HEK293 (cell line): ENCODE data around the gene GADD45GIP1.

ENCODE experiments used
- GFI1B ChIP-seq: fragments of 450-650 bp; formaldehyde crosslinking; IDR thresholded peaks from 2 replicates; pipeline ENCODE4 v1.5.1; 2016; ENCODE audit warnings: missing biosample characterization, missing genetic modification characterization
- HOXA7 ChIP-seq: sonication (generic); formaldehyde crosslinking; IDR thresholded peaks from 2 replicates; pipeline ENCODE4 v1.8.1; 2022; ENCODE audit warnings: missing genetic modification reagents, borderline replicate concordance
- KLF1 ChIP-seq: fragments of 450-650 bp; formaldehyde crosslinking; IDR thresholded peaks from 2 replicates; pipeline ENCODE4 v1.5.1; 2016; ENCODE audit warnings: missing biosample characterization, missing genetic modification characterization
- MEIS1 ChIP-seq: sonication (generic); formaldehyde crosslinking; IDR thresholded peaks from 2 replicates; pipeline ENCODE4 v1.8.1; 2022; ENCODE audit warnings: missing genetic modification reagents, mild to moderate bottlenecking, borderline replicate concordance
- YY1 ChIP-seq: fragments of 450-650 bp; formaldehyde crosslinking; IDR thresholded peaks from 2 replicates; pipeline ENCODE4 v1.5.1; 2018; ENCODE audit warnings: missing biosample characterization, missing genetic modification characterization
- ZBTB21 ChIP-seq: fragments of 450-650 bp; formaldehyde crosslinking; IDR thresholded peaks from 2 replicates; pipeline ENCODE4 v1.5.1; 2017; ENCODE audit warnings: missing biosample characterization, missing genetic modification characterization
- ZBTB48 ChIP-seq: fragments of 450-650 bp; formaldehyde crosslinking; IDR thresholded peaks from 2 replicates; pipeline ENCODE4 v1.5.1; 2016; ENCODE audit warnings: missing biosample characterization, missing genetic modification characterization
- ZFP41 ChIP-seq: fragments of 450-650 bp; formaldehyde crosslinking; IDR thresholded peaks from 2 replicates; pipeline ENCODE4 v1.5.1; 2016; ENCODE audit warnings: missing biosample characterization, missing genetic modification characterization, borderline replicate concordance
- ZFP69B ChIP-seq: fragments of 450-650 bp; formaldehyde crosslinking; IDR thresholded peaks from 2 replicates; pipeline ENCODE4 v1.5.1; 2016; ENCODE audit warnings: missing biosample characterization, missing genetic modification characterization
- ZNF10 ChIP-seq: fragments of 450-650 bp; formaldehyde crosslinking; IDR thresholded peaks from 2 replicates; pipeline ENCODE4 v1.5.1; 2017; ENCODE audit warnings: missing biosample characterization, missing genetic modification characterization
- ZNF112 ChIP-seq: fragments of 450-650 bp; formaldehyde crosslinking; IDR thresholded peaks from 2 replicates; pipeline ENCODE4 v1.5.0; 2017; ENCODE audit warnings: missing biosample characterization, missing genetic modification characterization
- ZNF114 ChIP-seq: fragments of 450-650 bp; formaldehyde crosslinking; IDR thresholded peaks from 2 replicates; pipeline ENCODE4 v1.5.0; 2017; ENCODE audit warnings: missing biosample characterization, missing genetic modification characterization
- ZNF140 ChIP-seq: fragments of 450-650 bp; formaldehyde crosslinking; IDR thresholded peaks from 2 replicates; pipeline ENCODE4 v1.5.1; 2016; ENCODE audit warnings: missing biosample characterization, missing genetic modification characterization
- ZNF146 ChIP-seq: fragments of 450-650 bp; formaldehyde crosslinking; IDR thresholded peaks from 2 replicates; pipeline ENCODE4 v1.5.1; 2016; ENCODE audit warnings: missing biosample characterization, missing genetic modification characterization
- ZNF174 ChIP-seq: fragments of 450-650 bp; formaldehyde crosslinking; IDR thresholded peaks from 2 replicates; pipeline ENCODE4 v1.5.0; 2017; ENCODE audit warnings: missing biosample characterization, mild to moderate bottlenecking, missing genetic modification characterization
- ZNF184 ChIP-seq: fragments of 450-650 bp; IDR thresholded peaks from 2 replicates; pipeline ENCODE4 v1.5.1; 2018; ENCODE audit warnings: missing biosample characterization, mild to moderate bottlenecking, missing genetic modification characterization
- ZNF266 ChIP-seq: fragments of 450-650 bp; formaldehyde crosslinking; IDR thresholded peaks from 2 replicates; pipeline ENCODE4 v1.5.1; 2016; ENCODE audit warnings: missing biosample characterization, missing genetic modification characterization, low read depth
- ZNF391 ChIP-seq: fragments of 450-650 bp; formaldehyde crosslinking; IDR thresholded peaks from 2 replicates; pipeline ENCODE4 v1.5.1; 2016; ENCODE audit warnings: low read depth, missing biosample characterization, missing genetic modification characterization, borderline replicate concordance
- ZNF404 ChIP-seq: fragments of 450-650 bp; formaldehyde crosslinking; IDR thresholded peaks from 2 replicates; pipeline ENCODE4 v1.5.1; 2017; ENCODE audit warnings: missing biosample characterization, missing genetic modification characterization
- ZNF530 ChIP-seq: fragments of 450-650 bp; formaldehyde crosslinking; IDR thresholded peaks from 2 replicates; pipeline ENCODE4 v1.5.1; 2016; ENCODE audit warnings: low read depth, missing biosample characterization, missing genetic modification characterization
- ZNF596 ChIP-seq: fragments of 450-650 bp; IDR thresholded peaks from 2 replicates; pipeline ENCODE4 v1.5.0; 2018; ENCODE audit warnings: missing biosample characterization, mild to moderate bottlenecking, missing genetic modification characterization, moderate library complexity
- ZNF626 ChIP-seq: fragments of 450-650 bp; sonication (Bioruptor Pico); formaldehyde crosslinking; IDR thresholded peaks from 2 replicates; pipeline ENCODE4 v1.5.1; 2018; ENCODE audit warnings: missing biosample characterization, missing genetic modification characterization, inconsistent platforms
- ZNF701 ChIP-seq: fragments of 450-650 bp; formaldehyde crosslinking; IDR thresholded peaks from 2 replicates; pipeline ENCODE4 v1.5.1; 2016; ENCODE audit warnings: missing biosample characterization, missing genetic modification characterization
- ZNF776 ChIP-seq: fragments of 450-650 bp; formaldehyde crosslinking; IDR thresholded peaks from 2 replicates; pipeline ENCODE4 v1.5.0; 2017; ENCODE audit warnings: missing biosample characterization, missing genetic modification characterization, borderline replicate concordance
- ZNF843 ChIP-seq: fragments of 450-650 bp; formaldehyde crosslinking; IDR thresholded peaks from 2 replicates; pipeline ENCODE4 v1.5.1; 2016; ENCODE audit warnings: missing biosample characterization, missing genetic modification characterization
- TF ChIP-seq, protein P1 (sequence below): fragments of 450-650 bp; formaldehyde crosslinking; optimal IDR thresholded peaks from 2 replicates; pipeline ENCODE3; 2016; ENCODE audit warnings: missing biosample characterization, mild to moderate bottlenecking, missing genetic modification characterization
- TF ChIP-seq, protein P2 (sequence below): fragments of 450-650 bp; formaldehyde crosslinking; conservative IDR thresholded peaks from 2 replicates; pipeline ENCODE4 v1.5.1; 2016; ENCODE audit warnings: low read depth, missing biosample characterization, missing genetic modification characterization
- TF ChIP-seq, protein P3 (sequence below): fragments of 450-650 bp; formaldehyde crosslinking; IDR thresholded peaks from 2 replicates; pipeline ENCODE4 v1.5.1; 2016; ENCODE audit warnings: missing biosample characterization, missing genetic modification characterization
- TF ChIP-seq, protein P4 (sequence below): fragments of 450-650 bp; formaldehyde crosslinking; IDR thresholded peaks from 2 replicates; pipeline ENCODE4 v1.5.1; 2016; ENCODE audit warnings: missing biosample characterization, missing genetic modification characterization, low read depth
- TF ChIP-seq, protein P5 (sequence below): fragments of 450-650 bp; formaldehyde crosslinking; IDR thresholded peaks from 2 replicates; pipeline ENCODE4 v1.5.1; 2016; ENCODE audit warnings: missing biosample characterization, missing genetic modification characterization

GADD45GIP1 gene

DNA sequence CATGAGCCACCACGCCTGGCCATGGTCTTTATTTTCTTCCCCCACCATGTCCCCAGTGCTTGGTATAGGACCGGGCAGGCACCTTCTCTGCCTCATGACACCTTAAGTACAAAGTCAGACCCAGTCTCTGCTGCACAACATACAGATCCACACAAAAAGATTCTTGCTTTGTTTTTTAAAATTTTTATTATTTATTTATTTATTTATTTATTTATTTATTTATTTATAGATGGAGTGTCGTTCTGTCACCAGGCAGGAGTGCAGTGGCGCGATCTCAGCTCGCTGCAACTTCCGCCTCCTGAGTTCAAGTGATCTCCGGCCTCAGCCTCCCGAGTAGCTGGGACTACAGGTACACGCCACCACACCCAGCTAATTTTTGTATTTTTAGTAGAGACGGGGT, 35.7 kb upstream of the GADD45GIP1 start (continued):
- no peak for TF ChIP-seq ZNF112 (tag by site-specific recombination)
- no peak for TF ChIP-seq ZNF776 (tag by site-specific recombination)
- TF ChIP-seq, protein P1, sequence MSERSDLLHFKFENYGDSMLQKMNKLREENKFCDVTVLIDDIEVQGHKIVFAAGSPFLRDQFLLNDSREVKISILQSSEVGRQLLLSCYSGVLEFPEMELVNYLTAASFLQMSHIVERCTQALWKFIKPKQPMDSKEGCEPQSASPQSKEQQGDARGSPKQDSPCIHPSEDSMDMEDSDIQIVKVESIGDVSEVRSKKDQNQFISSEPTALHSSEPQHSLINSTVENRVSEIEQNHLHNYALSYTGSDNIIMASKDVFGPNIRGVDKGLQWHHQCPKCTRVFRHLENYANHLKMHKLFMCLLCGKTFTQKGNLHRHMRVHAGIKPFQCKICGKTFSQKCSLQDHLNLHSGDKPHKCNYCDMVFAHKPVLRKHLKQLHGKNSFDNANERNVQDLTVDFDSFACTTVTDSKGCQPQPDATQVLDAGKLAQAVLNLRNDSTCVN: no peak
- TF ChIP-seq ZBTB48 (tag by site-specific recombination): no peak
- 0 out of 2 replicates have a peak, but pooled peaks have one; percentile 16 for TF ChIP-seq GFI1B (tag by site-specific recombination)
- no peak for TF ChIP-seq ZFP41 (tag by site-specific recombination)
- no peak for TF ChIP-seq ZNF184 (tag by site-specific recombination)
- TF ChIP-seq, protein P2, sequence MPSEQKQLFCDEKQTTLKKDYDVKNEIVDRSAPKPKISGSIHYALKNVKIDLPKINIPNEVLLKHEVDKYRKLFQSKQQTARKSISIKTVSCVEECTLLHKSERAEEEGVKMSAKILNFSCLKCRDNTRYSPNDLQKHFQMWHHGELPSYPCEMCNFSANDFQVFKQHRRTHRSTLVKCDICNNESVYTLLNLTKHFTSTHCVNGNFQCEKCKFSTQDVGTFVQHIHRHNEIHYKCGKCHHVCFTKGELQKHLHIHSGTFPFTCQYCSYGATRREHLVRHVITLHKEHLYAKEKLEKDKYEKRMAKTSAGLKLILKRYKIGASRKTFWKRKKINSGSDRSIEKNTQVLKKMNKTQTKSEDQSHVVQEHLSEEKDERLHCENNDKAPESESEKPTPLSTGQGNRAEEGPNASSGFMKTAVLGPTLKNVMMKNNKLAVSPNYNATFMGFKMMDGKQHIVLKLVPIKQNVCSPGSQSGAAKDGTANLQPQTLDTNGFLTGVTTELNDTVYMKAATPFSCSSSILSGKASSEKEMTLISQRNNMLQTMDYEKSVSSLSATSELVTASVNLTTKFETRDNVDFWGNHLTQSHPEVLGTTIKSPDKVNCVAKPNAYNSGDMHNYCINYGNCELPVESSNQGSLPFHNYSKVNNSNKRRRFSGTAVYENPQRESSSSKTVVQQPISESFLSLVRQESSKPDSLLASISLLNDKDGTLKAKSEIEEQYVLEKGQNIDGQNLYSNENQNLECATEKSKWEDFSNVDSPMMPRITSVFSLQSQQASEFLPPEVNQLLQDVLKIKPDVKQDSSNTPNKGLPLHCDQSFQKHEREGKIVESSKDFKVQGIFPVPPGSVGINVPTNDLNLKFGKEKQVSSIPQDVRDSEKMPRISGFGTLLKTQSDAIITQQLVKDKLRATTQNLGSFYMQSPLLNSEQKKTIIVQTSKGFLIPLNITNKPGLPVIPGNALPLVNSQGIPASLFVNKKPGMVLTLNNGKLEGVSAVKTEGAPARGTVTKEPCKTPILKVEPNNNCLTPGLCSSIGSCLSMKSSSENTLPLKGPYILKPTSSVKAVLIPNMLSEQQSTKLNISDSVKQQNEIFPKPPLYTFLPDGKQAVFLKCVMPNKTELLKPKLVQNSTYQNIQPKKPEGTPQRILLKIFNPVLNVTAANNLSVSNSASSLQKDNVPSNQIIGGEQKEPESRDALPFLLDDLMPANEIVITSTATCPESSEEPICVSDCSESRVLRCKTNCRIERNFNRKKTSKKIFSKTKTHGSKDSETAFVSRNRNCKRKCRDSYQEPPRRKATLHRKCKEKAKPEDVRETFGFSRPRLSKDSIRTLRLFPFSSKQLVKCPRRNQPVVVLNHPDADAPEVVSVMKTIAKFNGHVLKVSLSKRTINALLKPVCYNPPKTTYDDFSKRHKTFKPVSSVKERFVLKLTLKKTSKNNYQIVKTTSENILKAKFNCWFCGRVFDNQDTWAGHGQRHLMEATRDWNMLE (tag by site-specific recombination): peak; percentile 95
- no peak for TF ChIP-seq ZNF10
- TF ChIP-seq, protein P3, sequence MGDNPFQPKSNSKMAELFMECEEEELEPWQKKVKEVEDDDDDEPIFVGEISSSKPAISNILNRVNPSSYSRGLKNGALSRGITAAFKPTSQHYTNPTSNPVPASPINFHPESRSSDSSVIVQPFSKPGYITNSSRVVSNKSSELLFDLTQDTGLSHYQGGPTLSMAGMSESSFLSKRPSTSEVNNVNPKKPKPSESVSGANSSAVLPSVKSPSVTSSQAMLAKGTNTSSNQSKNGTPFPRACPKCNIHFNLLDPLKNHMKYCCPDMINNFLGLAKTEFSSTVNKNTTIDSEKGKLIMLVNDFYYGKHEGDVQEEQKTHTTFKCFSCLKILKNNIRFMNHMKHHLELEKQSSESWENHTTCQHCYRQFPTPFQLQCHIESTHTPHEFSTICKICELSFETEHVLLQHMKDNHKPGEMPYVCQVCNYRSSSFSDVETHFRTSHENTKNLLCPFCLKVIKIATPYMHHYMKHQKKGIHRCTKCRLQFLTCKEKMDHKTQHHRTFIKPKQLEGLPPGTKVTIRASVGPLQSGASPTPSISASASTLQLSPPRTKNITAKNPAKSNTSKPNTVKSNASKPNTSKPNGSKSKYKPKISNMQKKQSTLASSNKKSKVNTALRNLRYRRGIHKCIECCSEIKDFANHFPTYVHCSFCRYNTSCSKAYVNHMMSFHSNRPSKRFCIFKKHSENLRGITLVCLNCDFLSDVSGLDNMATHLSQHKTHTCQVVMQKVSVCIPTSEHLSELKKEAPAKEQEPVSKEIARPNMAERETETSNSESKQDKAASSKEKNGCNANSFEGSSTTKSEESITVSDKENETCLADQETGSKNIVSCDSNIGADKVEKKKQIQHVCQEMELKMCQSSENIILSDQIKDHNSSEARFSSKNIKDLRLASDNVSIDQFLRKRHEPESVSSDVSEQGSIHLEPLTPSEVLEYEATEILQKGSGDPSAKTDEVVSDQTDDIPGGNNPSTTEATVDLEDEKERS (tag by site-specific recombination): no peak
- 0 out of 2 replicates have a peak, but pooled peaks have one; percentile 64 for TF ChIP-seq ZNF404 (tag by site-specific recombination)
- TF ChIP-seq ZNF701 (tag by site-specific recombination): no peak
- no peak for TF ChIP-seq MEIS1
- TF ChIP-seq YY1: no peak
- TF ChIP-seq KLF1: no peak
- TF ChIP-seq ZNF530 (tag by site-specific recombination): 0 out of 2 replicates have a peak, but pooled peaks have one; percentile 22
- no peak for TF ChIP-seq ZNF174
- TF ChIP-seq, protein P4, sequence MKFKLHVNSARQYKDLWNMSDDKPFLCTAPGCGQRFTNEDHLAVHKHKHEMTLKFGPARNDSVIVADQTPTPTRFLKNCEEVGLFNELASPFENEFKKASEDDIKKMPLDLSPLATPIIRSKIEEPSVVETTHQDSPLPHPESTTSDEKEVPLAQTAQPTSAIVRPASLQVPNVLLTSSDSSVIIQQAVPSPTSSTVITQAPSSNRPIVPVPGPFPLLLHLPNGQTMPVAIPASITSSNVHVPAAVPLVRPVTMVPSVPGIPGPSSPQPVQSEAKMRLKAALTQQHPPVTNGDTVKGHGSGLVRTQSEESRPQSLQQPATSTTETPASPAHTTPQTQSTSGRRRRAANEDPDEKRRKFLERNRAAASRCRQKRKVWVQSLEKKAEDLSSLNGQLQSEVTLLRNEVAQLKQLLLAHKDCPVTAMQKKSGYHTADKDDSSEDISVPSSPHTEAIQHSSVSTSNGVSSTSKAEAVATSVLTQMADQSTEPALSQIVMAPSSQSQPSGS (tag by site-specific recombination): no peak
- TF ChIP-seq HOXA7 (CRISPR knock-in tag): no peak
- no peak for TF ChIP-seq ZNF596
- no peak for TF ChIP-seq ZNF391 (tag by site-specific recombination)
- no peak for TF ChIP-seq ZNF114 (tag by site-specific recombination)
- no peak for TF ChIP-seq ZNF146 (tag by site-specific recombination)
- no peak for TF ChIP-seq ZFP69B (tag by site-specific recombination)
- no peak for TF ChIP-seq ZNF843 (tag by site-specific recombination)
- TF ChIP-seq ZNF266 (tag by site-specific recombination): peak; percentile 54; the same call in 1 of the 2 replicates
- TF ChIP-seq ZBTB21: 0 out of 2 replicates have a peak, but pooled peaks have one; percentile 45
- TF ChIP-seq ZNF626 (tag by site-specific recombination): no peak
- TF ChIP-seq ZNF140 (tag by site-specific recombination): peak; percentile 69; the same call in 1 of the 2 replicates
- TF ChIP-seq, protein P5, sequence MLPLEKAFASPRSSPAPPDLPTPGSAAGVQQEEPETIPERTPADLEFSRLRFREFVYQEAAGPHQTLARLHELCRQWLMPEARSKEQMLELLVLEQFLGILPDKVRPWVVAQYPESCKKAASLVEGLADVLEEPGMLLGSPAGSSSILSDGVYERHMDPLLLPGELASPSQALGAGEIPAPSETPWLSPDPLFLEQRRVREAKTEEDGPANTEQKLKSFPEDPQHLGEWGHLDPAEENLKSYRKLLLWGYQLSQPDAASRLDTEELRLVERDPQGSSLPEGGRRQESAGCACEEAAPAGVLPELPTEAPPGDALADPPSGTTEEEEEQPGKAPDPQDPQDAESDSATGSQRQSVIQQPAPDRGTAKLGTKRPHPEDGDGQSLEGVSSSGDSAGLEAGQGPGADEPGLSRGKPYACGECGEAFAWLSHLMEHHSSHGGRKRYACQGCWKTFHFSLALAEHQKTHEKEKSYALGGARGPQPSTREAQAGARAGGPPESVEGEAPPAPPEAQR (tag by site-specific recombination): no peak
